Fibroblast of lung (primary cell): ENCODE data around the gene PPFIBP1. TPM values are rescaled to one million over a fixed set of nuclear protein-coding genes. Genes with fewer than 3 reads are reported as not detected.

Experiments used
- DNase-seq, 2 donors: peaks; one replicate each; pipeline versions ENCODE4 v3.0.0 to v3.0.0-alpha.2; 2010; ENCODE audit warnings: low read depth in 2 of 2
- H2AFZ ChIP-seq: 2 replicates; pipeline ENCODE4 v1.5.1; 2012; ENCODE audit warnings: low read length, control low read depth, inconsistent platforms
- H3K27ac ChIP-seq: 2 replicates; pipeline ENCODE4 v1.5.1; 2011; ENCODE audit warnings: low read length, control low read depth; ENCODE audit not compliant: insufficient read depth
- H3K27me3 ChIP-seq: 2 replicates; pipeline ENCODE4 v1.5.1; 2011; ENCODE audit warnings: mild to moderate bottlenecking, low read length; ENCODE audit not compliant: control insufficient read depth, insufficient read depth
- H3K36me3 ChIP-seq: 2 replicates; pipeline ENCODE4 v1.5.1; 2011; ENCODE audit warnings: low read length; ENCODE audit not compliant: control insufficient read depth, insufficient read depth
- H3K4me1 ChIP-seq: 2 replicates; pipeline ENCODE4 v1.5.1; 2011; ENCODE audit warnings: low read length; ENCODE audit not compliant: control insufficient read depth, insufficient read depth; ENCODE audit errors: extremely low read depth
- H3K4me2 ChIP-seq: 2 replicates; pipeline ENCODE4 v1.5.1; 2011; ENCODE audit warnings: low read length, control low read depth; ENCODE audit not compliant: insufficient read depth; ENCODE audit errors: extremely low read depth
- H3K4me3 ChIP-seq, 4 experiments: fragments of 200-600 bp in 1 of 4; sonication (generic) in 1 of 4; replicated peaks in 1 of 4; 2 replicates each; pipeline ENCODE4 v1.5.1; 2011 to 2016; ENCODE audit warnings: low read length in 4 of 4, low read depth in 3 of 4, mild to moderate bottlenecking in 3 of 4, control low read depth in 2 of 4, inconsistent platforms in 1 of 4, mixed read lengths in 1 of 4; ENCODE audit not compliant: insufficient read depth in 1 of 4; ENCODE audit errors: control extremely low read depth in 1 of 4
- H3K79me2 ChIP-seq: 2 replicates; pipeline ENCODE4 v1.5.1; 2012; ENCODE audit warnings: mild to moderate bottlenecking, low read length, inconsistent platforms; ENCODE audit not compliant: control insufficient read depth, insufficient read depth
- H3K9ac ChIP-seq: 2 replicates; pipeline ENCODE4 v1.5.1; 2011; ENCODE audit warnings: mild to moderate bottlenecking, low read length, control low read depth; ENCODE audit not compliant: insufficient read depth
- H3K9me3 ChIP-seq: 2 replicates; pipeline ENCODE4 v1.5.1; 2012; ENCODE audit warnings: low read depth, low read length; ENCODE audit not compliant: control insufficient read depth, insufficient read depth
- H4K20me1 ChIP-seq: 2 replicates; pipeline ENCODE4 v1.5.1; 2011; ENCODE audit warnings: low read length; ENCODE audit not compliant: control insufficient read depth, insufficient read depth; ENCODE audit errors: extremely low read depth
- CTCF ChIP-seq, 2 donors: IDR thresholded peaks in 1 of 2; conservative IDR thresholded peaks in 1 of 2; 1 replicate in 1 of 2; 2 replicates in 1 of 2; pipeline ENCODE4 v1.5.1; 2011 to 2012; ENCODE audit warnings: low read length in 2 of 2, control low read depth in 1 of 2, inconsistent platforms in 1 of 2, low read depth in 1 of 2, mild to moderate bottlenecking in 1 of 2
- EZH2 ChIP-seq: IDR thresholded peaks from 2 replicates; pipeline ENCODE4 v1.5.1; 2012; ENCODE audit warnings: low read length, control low read depth, mild to moderate bottlenecking; ENCODE audit errors: missing control alignments
- polyA plus RNA-seq, 2 donors: library from polyadenylated mRNA; depleted of rRNA in 1 of 2; stranded (reverse) in 1 of 2; unstranded in 1 of 2; fragments of >200 nt; gene quantifications; 2 replicates each; pipeline ENCODE4 v1.2.1, GENCODE V29; 2011 to 2012; ENCODE audit warnings: missing spikeins in 1 of 2
- total RNA-seq: library from RNA; depleted of rRNA; stranded (reverse); fragments of >200 nt; gene quantifications from 2 replicates; pipeline ENCODE4 v1.2.1, GENCODE V29; 2014

PPFIBP1 gene
- total and polyA plus RNA-seq, 2 donors (not counting 1 experiment from before 2014, with no cell fraction given): 65.1 to 93.0 TPM

GRCh38 chr12:27554421-27555186 is 30.6 kb downstream of the PPFIBP1 start:
- no peaks in the 10 kb centered on the region for H3K27me3 ChIP-seq
- no peaks in the 10 kb centered on the region for H4K20me1 ChIP-seq
- H3K9me3 ChIP-seq: no peaks in the 10 kb centered on the region
- H3K4me1 ChIP-seq: peaks cover 35% of the 10 kb centered on the region
- H2AFZ ChIP-seq: no peak overlapping the region
- H3K27ac ChIP-seq: peak overlapping the region; percentile 76
- DNase-seq: peak; percentile 75 to 81
- H3K4me2 ChIP-seq: peak overlapping the region; percentile 76
- TF ChIP-seq EZH2 (no peak), CTCF (conservative IDR thresholded peaks at IDR 0.05 in 1 of 2, IDR thresholded peaks at IDR 0.05 in 1 of 2; ENCODE audit: low read depth in 1 of 2, low read length in 2 of 2) (no peak)
- peaks cover 84% of the 10 kb centered on the region for H3K79me2 ChIP-seq
- no peaks in the 10 kb centered on the region for H3K36me3 ChIP-seq
- H3K4me3 ChIP-seq: peak overlapping the region; percentile 7 to 49 (median 26)
- peak overlapping the region; percentile 21 for H3K9ac ChIP-seq

- Histone ChIP-seq H3K4me1 (peaks cover 33% of the 10 kb centered on the region), H3K27me3 (no peaks in the 10 kb centered on the region), H3K27ac (peak overlapping the region; percentile 76), H4K20me1 (no peaks in the 10 kb centered on the region), H3K79me2 (peaks cover 89% of the 10 kb centered on the region), H3K4me3 (peak overlapping the region; percentile 7 to 49 (median 26)), H3K36me3 (no peaks in the 10 kb centered on the region), H2AFZ (no peak overlapping the region), H3K9me3 (no peaks in the 10 kb centered on the region), H3K9ac (peak overlapping the region; percentile 44), H3K4me2 (peak overlapping the region; percentile 76)
- TF ChIP-seq EZH2 (no peak), CTCF (conservative IDR thresholded peaks at IDR 0.05 in 1 of 2, IDR thresholded peaks at IDR 0.05 in 1 of 2; ENCODE audit: low read depth in 1 of 2, low read length in 2 of 2) (no peak)
- peak in 1 of 2 donors; percentile 45 for DNase-seq
Measured at GRCh38 chr12:27555361-27555760, 31.4 kb downstream of the PPFIBP1 start.

- peaks cover 29% of the 10 kb centered on the region for H3K4me1 ChIP-seq
Measured at GRCh38 chr12:27555925-27556778, 32.1 kb downstream of the PPFIBP1 start.

More at GRCh38 chr12:27555925-27556778, 32.1 kb downstream of the PPFIBP1 start:
- H2AFZ ChIP-seq: no peak overlapping the region
- peak; percentile 60 to 82 for DNase-seq
- no peaks in the 10 kb centered on the region for H3K27me3 ChIP-seq
- H3K36me3 ChIP-seq: no peaks in the 10 kb centered on the region
- no peaks in the 10 kb centered on the region for H3K9me3 ChIP-seq
- H3K27ac ChIP-seq: peak overlapping the region; percentile 76
- H4K20me1 ChIP-seq: no peaks in the 10 kb centered on the region
- TF ChIP-seq CTCF (conservative IDR thresholded peaks at IDR 0.05 in 1 of 2, IDR thresholded peaks at IDR 0.05 in 1 of 2; ENCODE audit: low read depth in 1 of 2, low read length in 2 of 2): no peak
- no peak for TF ChIP-seq EZH2
- H3K4me3 ChIP-seq: peak overlapping the region in 3 of 4 experiments; percentile 18 to 49 (median 36)
- H3K79me2 ChIP-seq: peaks cover 86% of the 10 kb centered on the region
- peak overlapping the region; percentile 76 for H3K4me2 ChIP-seq
- no peak overlapping the region for H3K9ac ChIP-seq
